Endothelial cell of umbilical vein (primary cell): ENCODE data around the gene MAML2. TPM values are rescaled to one million over a fixed set of nuclear protein-coding genes. Genes with fewer than 3 reads are reported as not detected.

Experiments
- BruUV-seq: library from RNA; stranded (reverse); fragments of 400-500 nt; replicated peaks from 2 replicates; lab custom pipeline; 2021; lab: Mats Ljungman, UMichigan
- CTCF ChIA-PET: fragments of 300-600, 350-600 bp; sonication (Branson Sonifier 250); formaldehyde crosslinking; loops from one replicate; lab custom pipeline; 2021; ENCODE audit warnings: antibody characterized with exemption, inconsistent platforms; lab: Charles Lee
- POLR2A ChIA-PET: fragments of 300-600, 350-600 bp; sonication (Branson Sonifier 250); formaldehyde crosslinking; loops from one replicate; lab custom pipeline; 2021; ENCODE audit warnings: antibody characterized with exemption, inconsistent platforms; lab: Charles Lee
- DNase-seq: peaks from one replicate; pipeline ENCODE4 v3.0.0-alpha.2; 2011; ENCODE audit warnings: low read depth, low spot score
- FAIRE-seq: peaks from 2 replicates; lab custom pipeline; 2011; peaks lifted over from hg19 to GRCh38; lab: Jason Lieb, UNC
- H2AFZ ChIP-seq: 2 replicates; pipeline ENCODE4 v1.6.0; 2012; ENCODE audit warnings: low read depth, low read length, control low read depth, inconsistent platforms
- H3K27ac ChIP-seq: 2 replicates; pipeline ENCODE4 v1.5.1; 2011; ENCODE audit warnings: low read depth, mild to moderate bottlenecking, control low read depth, low read length, moderate library complexity; ENCODE audit not compliant: insufficient read depth
- H3K27me3 ChIP-seq, 2 experiments: 2 replicates each; pipeline versions ENCODE4 v1.6.0 to v1.6.1; 2011; ENCODE audit warnings: low read length in 2 of 2, mixed read lengths in 1 of 2; ENCODE audit not compliant: control insufficient read depth in 2 of 2, insufficient read depth in 2 of 2
- H3K36me3 ChIP-seq, 2 experiments: 2 replicates in 1 of 2; 3 replicates in 1 of 2; pipeline ENCODE4 v1.5.1; 2011; ENCODE audit warnings: low read length in 2 of 2, mild to moderate bottlenecking in 1 of 2, moderate library complexity in 1 of 2; ENCODE audit not compliant: control insufficient read depth in 2 of 2, insufficient read depth in 2 of 2; ENCODE audit errors: extremely low read depth in 1 of 2
- H3K4me1 ChIP-seq: 3 replicates; pipeline ENCODE4 v1.5.1; 2011; ENCODE audit warnings: mild to moderate bottlenecking, low read length; ENCODE audit not compliant: control insufficient read depth, insufficient read depth; ENCODE audit errors: extremely low read depth
- H3K4me2 ChIP-seq: 2 replicates; pipeline ENCODE4 v1.6.1; 2011; ENCODE audit warnings: low read length, control low read depth, mixed read lengths; ENCODE audit not compliant: insufficient read depth
- H3K4me3 ChIP-seq, 3 experiments: fragments of 200-600 bp in 1 of 3; sonication (generic), shearing (Covaris generic) in 1 of 3; replicated peaks in 1 of 3; 2 replicates each; pipeline ENCODE4 v1.5.1; 2011 to 2016; ENCODE audit warnings: control low read depth in 3 of 3, low read length in 3 of 3, mild to moderate bottlenecking in 2 of 3, inconsistent platforms in 1 of 3, low read depth in 1 of 3, moderate library complexity in 1 of 3; ENCODE audit not compliant: insufficient read depth in 1 of 3
- H3K79me2 ChIP-seq: 2 replicates; pipeline ENCODE4 v1.6.0; 2012; ENCODE audit warnings: low read length, inconsistent platforms; ENCODE audit not compliant: control insufficient read depth, insufficient read depth
- H3K9ac ChIP-seq: replicated peaks from 2 replicates; pipeline ENCODE3; 2011; ENCODE audit warnings: low read length, control low read depth; ENCODE audit not compliant: insufficient read depth; ENCODE audit errors: extremely low read depth
- H3K9me1 ChIP-seq: replicated peaks from 3 replicates; pipeline ENCODE4 v1.6.0; 2011; ENCODE audit warnings: mild to moderate bottlenecking, low read length; ENCODE audit not compliant: control insufficient read depth, insufficient read depth; ENCODE audit errors: extremely low read depth
- H3K9me3 ChIP-seq: replicated peaks from 2 replicates; pipeline ENCODE4 v1.5.1; 2012; ENCODE audit warnings: low read length, inconsistent platforms; ENCODE audit not compliant: control insufficient read depth, insufficient read depth
- H4K20me1 ChIP-seq: replicated peaks from 2 replicates; pipeline ENCODE3; 2011; ENCODE audit warnings: mild to moderate bottlenecking, low read length; ENCODE audit not compliant: control insufficient read depth, insufficient read depth; ENCODE audit errors: extremely low read depth
- EZH2 ChIP-seq: IDR thresholded peaks from 2 replicates; pipeline ENCODE4 v1.6.1; 2012; ENCODE audit warnings: borderline replicate concordance, low read depth, mild to moderate bottlenecking, moderate library complexity, low read length, inconsistent platforms; ENCODE audit not compliant: severe bottlenecking
- FOS ChIP-seq: IDR thresholded peaks from 2 replicates; pipeline ENCODE4 v1.6.1; 2011; ENCODE audit warnings: mild to moderate bottlenecking, low read length, moderate library complexity, borderline replicate concordance; ENCODE audit not compliant: insufficient read depth
- GATA2 ChIP-seq: IDR thresholded peaks from 2 replicates; pipeline ENCODE4 v1.7.0; 2011; ENCODE audit warnings: low read depth, mild to moderate bottlenecking, moderate library complexity, mixed read lengths, low read length; ENCODE audit not compliant: insufficient read length, insufficient read depth
- JUN ChIP-seq: IDR thresholded peaks from 2 replicates; pipeline ENCODE4 v1.6.1; 2011; ENCODE audit warnings: borderline replicate concordance, low read depth; ENCODE audit not compliant: insufficient read length, insufficient read depth
- MYC ChIP-seq: IDR thresholded peaks from one replicate; pipeline ENCODE4 v1.6.1; 2011; ENCODE audit warnings: mild to moderate bottlenecking, low read depth, low read length
- POLR2A ChIP-seq: IDR thresholded peaks from 2 replicates; pipeline ENCODE4 v1.6.1; 2012; ENCODE audit warnings: low read depth, mild to moderate bottlenecking, control low read depth, low read length
- POLR2AphosphoS5 ChIP-seq: IDR thresholded peaks from 2 replicates; pipeline ENCODE4 v1.6.1; 2012; ENCODE audit warnings: low read depth, mild to moderate bottlenecking, control low read depth, low read length, moderate library complexity; ENCODE audit not compliant: insufficient read depth
- dilution Hi-C: fragments of 300-500 bp; cut with MboI; formaldehyde crosslinking; loops from one replicate; pipeline ENCODE4 v1.15.0; 2019; ENCODE audit warnings: low sequenced_read_pairs; ENCODE audit not compliant: extremely low pct_ligation_motif_present
- intact Hi-C: fragments of 100-400 bp; cut with micrococcal nuclease; formaldehyde crosslinking; loops from one replicate; pipeline ENCODE4 v1.10.0; 2022
- polyA plus RNA-seq, 4 experiments: library from polyadenylated mRNA; depleted of rRNA in 3 of 4; stranded (reverse) in 3 of 4; unstranded in 1 of 4; fragments of >200 nt; gene quantifications; 2 replicates each; pipeline versions ENCODE4 v1.2.1 to v1.2.3, GENCODE V29; 2011 to 2012; ENCODE audit warnings: missing spikeins in 1 of 4
- total RNA-seq: library from RNA; stranded (reverse); gene quantifications from 2 replicates; pipeline ENCODE4 v1.2.3, GENCODE V29; 2021
- TF ChIP-seq, protein P1 (sequence below), 2 donors: IDR thresholded peaks; 1 replicate in 1 of 2; 2 replicates in 1 of 2; pipeline ENCODE4 v1.5.1; 2011; ENCODE audit warnings: low read length in 2 of 2, mild to moderate bottlenecking in 2 of 2, moderate library complexity in 2 of 2, control low read depth in 1 of 2, inconsistent platforms in 1 of 2, low read depth in 1 of 2; ENCODE audit not compliant: insufficient read depth in 1 of 2; ENCODE audit errors: extremely low read depth in 1 of 2
- TF ChIP-seq, protein P2 (sequence below): IDR thresholded peaks from 2 replicates; pipeline ENCODE4 v1.6.1; 2011; ENCODE audit not compliant: insufficient read depth, insufficient read length

The MAML2 gene
- total and polyA plus RNA-seq, 2 donors (not counting 3 experiments of a cell fraction or from before 2014, with no cell fraction given) = 12.4 to 16.8 TPM

DNA sequence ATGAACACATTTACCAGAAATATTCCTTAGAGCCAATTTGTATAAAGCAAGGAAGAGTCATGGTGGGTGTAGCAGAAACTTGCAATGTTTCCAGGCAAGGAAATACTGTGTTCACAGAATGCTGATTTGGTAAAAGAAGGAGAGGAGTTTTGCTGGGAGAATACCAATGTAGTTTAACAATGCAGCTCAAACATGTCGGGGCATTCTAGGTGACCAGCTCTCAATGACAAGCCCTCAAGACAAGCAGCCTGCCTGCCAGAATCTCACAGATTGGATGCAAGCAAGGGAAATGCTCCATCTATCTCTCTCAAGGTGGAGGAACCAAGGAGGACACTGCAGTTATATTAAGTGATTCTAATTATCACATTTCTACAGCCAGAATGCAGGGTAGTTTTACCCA lies 190.4 kb downstream of the MAML2 start:
- H3K27ac ChIP-seq = no peak overlapping the region
- TF ChIP-seq MYC (no peak), EZH2 (no peak), POLR2AphosphoS5 (no peak), POLR2A (no peak), JUN (no peak), GATA2 (no peak), FOS (no peak)
- TF ChIP-seq, protein P1, sequence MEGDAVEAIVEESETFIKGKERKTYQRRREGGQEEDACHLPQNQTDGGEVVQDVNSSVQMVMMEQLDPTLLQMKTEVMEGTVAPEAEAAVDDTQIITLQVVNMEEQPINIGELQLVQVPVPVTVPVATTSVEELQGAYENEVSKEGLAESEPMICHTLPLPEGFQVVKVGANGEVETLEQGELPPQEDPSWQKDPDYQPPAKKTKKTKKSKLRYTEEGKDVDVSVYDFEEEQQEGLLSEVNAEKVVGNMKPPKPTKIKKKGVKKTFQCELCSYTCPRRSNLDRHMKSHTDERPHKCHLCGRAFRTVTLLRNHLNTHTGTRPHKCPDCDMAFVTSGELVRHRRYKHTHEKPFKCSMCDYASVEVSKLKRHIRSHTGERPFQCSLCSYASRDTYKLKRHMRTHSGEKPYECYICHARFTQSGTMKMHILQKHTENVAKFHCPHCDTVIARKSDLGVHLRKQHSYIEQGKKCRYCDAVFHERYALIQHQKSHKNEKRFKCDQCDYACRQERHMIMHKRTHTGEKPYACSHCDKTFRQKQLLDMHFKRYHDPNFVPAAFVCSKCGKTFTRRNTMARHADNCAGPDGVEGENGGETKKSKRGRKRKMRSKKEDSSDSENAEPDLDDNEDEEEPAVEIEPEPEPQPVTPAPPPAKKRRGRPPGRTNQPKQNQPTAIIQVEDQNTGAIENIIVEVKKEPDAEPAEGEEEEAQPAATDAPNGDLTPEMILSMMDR (IDR thresholded peaks at IDR 0.05; ENCODE audit: extremely low read depth in 1 of 2, insufficient read depth in 1 of 2, low read depth in 1 of 2, low read length in 2 of 2) = no peak
- TF ChIP-seq, protein P2, sequence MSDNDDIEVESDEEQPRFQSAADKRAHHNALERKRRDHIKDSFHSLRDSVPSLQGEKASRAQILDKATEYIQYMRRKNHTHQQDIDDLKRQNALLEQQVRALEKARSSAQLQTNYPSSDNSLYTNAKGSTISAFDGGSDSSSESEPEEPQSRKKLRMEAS = no peak
- CTCF ChIA-PET = interaction anchor here (0.9 to 1.1 kb wide), 2 partner anchors 97 to 191 kb away, joined by 3 read pairs; partner anchors contain the start of gene MAML2
- dilution Hi-C loops = no loop called here
- no TSS peak for BruUV-seq
- peaks cover 36% of the 10 kb centered on the region for H3K4me1 ChIP-seq
- no peak overlapping the region for H2AFZ ChIP-seq
- POLR2A ChIA-PET = no interaction called here
- intact Hi-C loops = no loop called here
- no peaks in the 10 kb centered on the region for H3K9me3 ChIP-seq
- H3K4me2 ChIP-seq = no peak overlapping the region
- FAIRE-seq (no peak), DNase-seq (no peak)
- no peaks in the 10 kb centered on the region for H3K36me3 ChIP-seq
- H3K9me1 ChIP-seq = no peaks in the 10 kb centered on the region
- no peaks in the 10 kb centered on the region for H4K20me1 ChIP-seq
- H3K79me2 ChIP-seq = no peaks in the 10 kb centered on the region
- no peak overlapping the region for H3K4me3 ChIP-seq
- no peaks in the 10 kb centered on the region for H3K27me3 ChIP-seq
- no peak overlapping the region for H3K9ac ChIP-seq
